OCI-LY1 (cell line): Measurements from ENCODE around the gene PKD1L1.

ENCODE experiments used
- CTCF ChIP-seq: fragments of 200-600 bp; sonication (generic), shearing (Covaris generic); IDR thresholded peaks from 2 replicates; pipeline ENCODE4 v1.5.1; 2017; ENCODE audit warnings: mild to moderate bottlenecking, antibody characterized with exemption, low read length, moderate library complexity, mixed read lengths
- EZH2 ChIP-seq: fragments of 200-600 bp; sonication (generic), shearing (Covaris generic); IDR thresholded peaks from 2 replicates; pipeline ENCODE4 v1.8.0; 2017; ENCODE audit warnings: borderline replicate concordance, mixed run types, mild to moderate bottlenecking, antibody characterized with exemption, low read length, moderate library complexity, mixed read lengths

GRCh38 chr7:47772492-47772891 lies 175.8 kb downstream of the PKD1L1 start:
- TF ChIP-seq CTCF (no peak), EZH2 (no peak)
